H1 (cell line): ENCODE results near the gene SULT6B1. TPM values are rescaled to one million over a fixed set of nuclear protein-coding genes. Genes with fewer than 3 reads are reported as not detected.

Experiments used
- polyA plus RNA-seq, 7 experiments: library from polyadenylated mRNA; depleted of rRNA in 3 of 7; stranded (reverse) in 5 of 7; unstranded in 2 of 7; fragments of >200 nt in 5 of 7; fragments of 200-250 nt in 2 of 7; gene quantifications; 1 replicate in 5 of 7; 2 replicates in 1 of 7; 4 replicates in 1 of 7; pipeline versions ENCODE4 v1.2.1 to v1.2.3, GENCODE V29; 2011 to 2013; ENCODE audit warnings: missing spikeins in 2 of 7, mixed read lengths in 2 of 7
- total RNA-seq: library from RNA; stranded (reverse); fragmentation: NEBNext Ultra II Directional; extraction: Animal tissue kit (Norgen Biotek cat#: 25700); gene quantifications from 2 replicates; pipeline ENCODE4 v1.2.1, GENCODE V29; 2021
- TF ChIP-seq, protein P1 (sequence below): fragments of 300-600 bp; sonication (generic); IDR thresholded peaks from 2 replicates; pipeline ENCODE4 v1.7.1; 2012; ENCODE audit warnings: low read length, moderate library complexity, mild to moderate bottlenecking, inconsistent platforms; ENCODE audit not compliant: insufficient replicate concordance
- TF ChIP-seq, protein P2 (sequence below): IDR thresholded peaks from 2 replicates; pipeline ENCODE4 v1.6.1; 2011; ENCODE audit warnings: low read depth, mild to moderate bottlenecking, low read length; ENCODE audit not compliant: insufficient read depth

The SULT6B1 gene
- total and polyA plus RNA-seq, 2 of the 8 experiments (the other 6 are each of a cell fraction or from before 2014, with no cell fraction given): not detected

DNA sequence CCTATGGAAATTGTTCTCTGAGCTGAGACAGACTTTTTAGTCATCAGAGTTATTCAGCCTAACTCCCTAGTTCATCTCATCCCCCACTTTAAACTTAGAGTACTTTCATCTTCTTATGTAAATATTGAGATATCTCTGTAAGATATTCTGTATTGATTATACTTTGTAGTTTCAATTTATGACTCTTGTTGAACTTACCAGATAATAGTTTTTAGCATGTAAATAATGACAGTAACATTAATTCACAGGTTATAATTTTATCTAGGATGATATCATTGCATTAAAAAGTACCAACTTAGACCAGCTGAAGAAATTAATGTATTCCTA is 16.9 kb downstream of the SULT6B1 start (continued):
- TF ChIP-seq, protein P1, sequence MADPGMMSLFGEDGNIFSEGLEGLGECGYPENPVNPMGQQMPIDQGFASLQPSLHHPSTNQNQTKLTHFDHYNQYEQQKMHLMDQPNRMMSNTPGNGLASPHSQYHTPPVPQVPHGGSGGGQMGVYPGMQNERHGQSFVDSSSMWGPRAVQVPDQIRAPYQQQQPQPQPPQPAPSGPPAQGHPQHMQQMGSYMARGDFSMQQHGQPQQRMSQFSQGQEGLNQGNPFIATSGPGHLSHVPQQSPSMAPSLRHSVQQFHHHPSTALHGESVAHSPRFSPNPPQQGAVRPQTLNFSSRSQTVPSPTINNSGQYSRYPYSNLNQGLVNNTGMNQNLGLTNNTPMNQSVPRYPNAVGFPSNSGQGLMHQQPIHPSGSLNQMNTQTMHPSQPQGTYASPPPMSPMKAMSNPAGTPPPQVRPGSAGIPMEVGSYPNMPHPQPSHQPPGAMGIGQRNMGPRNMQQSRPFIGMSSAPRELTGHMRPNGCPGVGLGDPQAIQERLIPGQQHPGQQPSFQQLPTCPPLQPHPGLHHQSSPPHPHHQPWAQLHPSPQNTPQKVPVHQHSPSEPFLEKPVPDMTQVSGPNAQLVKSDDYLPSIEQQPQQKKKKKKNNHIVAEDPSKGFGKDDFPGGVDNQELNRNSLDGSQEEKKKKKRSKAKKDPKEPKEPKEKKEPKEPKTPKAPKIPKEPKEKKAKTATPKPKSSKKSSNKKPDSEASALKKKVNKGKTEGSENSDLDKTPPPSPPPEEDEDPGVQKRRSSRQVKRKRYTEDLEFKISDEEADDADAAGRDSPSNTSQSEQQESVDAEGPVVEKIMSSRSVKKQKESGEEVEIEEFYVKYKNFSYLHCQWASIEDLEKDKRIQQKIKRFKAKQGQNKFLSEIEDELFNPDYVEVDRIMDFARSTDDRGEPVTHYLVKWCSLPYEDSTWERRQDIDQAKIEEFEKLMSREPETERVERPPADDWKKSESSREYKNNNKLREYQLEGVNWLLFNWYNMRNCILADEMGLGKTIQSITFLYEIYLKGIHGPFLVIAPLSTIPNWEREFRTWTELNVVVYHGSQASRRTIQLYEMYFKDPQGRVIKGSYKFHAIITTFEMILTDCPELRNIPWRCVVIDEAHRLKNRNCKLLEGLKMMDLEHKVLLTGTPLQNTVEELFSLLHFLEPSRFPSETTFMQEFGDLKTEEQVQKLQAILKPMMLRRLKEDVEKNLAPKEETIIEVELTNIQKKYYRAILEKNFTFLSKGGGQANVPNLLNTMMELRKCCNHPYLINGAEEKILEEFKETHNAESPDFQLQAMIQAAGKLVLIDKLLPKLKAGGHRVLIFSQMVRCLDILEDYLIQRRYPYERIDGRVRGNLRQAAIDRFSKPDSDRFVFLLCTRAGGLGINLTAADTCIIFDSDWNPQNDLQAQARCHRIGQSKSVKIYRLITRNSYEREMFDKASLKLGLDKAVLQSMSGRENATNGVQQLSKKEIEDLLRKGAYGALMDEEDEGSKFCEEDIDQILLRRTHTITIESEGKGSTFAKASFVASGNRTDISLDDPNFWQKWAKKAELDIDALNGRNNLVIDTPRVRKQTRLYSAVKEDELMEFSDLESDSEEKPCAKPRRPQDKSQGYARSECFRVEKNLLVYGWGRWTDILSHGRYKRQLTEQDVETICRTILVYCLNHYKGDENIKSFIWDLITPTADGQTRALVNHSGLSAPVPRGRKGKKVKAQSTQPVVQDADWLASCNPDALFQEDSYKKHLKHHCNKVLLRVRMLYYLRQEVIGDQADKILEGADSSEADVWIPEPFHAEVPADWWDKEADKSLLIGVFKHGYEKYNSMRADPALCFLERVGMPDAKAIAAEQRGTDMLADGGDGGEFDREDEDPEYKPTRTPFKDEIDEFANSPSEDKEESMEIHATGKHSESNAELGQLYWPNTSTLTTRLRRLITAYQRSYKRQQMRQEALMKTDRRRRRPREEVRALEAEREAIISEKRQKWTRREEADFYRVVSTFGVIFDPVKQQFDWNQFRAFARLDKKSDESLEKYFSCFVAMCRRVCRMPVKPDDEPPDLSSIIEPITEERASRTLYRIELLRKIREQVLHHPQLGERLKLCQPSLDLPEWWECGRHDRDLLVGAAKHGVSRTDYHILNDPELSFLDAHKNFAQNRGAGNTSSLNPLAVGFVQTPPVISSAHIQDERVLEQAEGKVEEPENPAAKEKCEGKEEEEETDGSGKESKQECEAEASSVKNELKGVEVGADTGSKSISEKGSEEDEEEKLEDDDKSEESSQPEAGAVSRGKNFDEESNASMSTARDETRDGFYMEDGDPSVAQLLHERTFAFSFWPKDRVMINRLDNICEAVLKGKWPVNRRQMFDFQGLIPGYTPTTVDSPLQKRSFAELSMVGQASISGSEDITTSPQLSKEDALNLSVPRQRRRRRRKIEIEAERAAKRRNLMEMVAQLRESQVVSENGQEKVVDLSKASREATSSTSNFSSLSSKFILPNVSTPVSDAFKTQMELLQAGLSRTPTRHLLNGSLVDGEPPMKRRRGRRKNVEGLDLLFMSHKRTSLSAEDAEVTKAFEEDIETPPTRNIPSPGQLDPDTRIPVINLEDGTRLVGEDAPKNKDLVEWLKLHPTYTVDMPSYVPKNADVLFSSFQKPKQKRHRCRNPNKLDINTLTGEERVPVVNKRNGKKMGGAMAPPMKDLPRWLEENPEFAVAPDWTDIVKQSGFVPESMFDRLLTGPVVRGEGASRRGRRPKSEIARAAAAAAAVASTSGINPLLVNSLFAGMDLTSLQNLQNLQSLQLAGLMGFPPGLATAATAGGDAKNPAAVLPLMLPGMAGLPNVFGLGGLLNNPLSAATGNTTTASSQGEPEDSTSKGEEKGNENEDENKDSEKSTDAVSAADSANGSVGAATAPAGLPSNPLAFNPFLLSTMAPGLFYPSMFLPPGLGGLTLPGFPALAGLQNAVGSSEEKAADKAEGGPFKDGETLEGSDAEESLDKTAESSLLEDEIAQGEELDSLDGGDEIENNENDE: no peak
- TF ChIP-seq, protein P2, sequence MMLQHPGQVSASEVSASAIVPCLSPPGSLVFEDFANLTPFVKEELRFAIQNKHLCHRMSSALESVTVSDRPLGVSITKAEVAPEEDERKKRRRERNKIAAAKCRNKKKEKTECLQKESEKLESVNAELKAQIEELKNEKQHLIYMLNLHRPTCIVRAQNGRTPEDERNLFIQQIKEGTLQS: no peak
